Fibroblast of skin of left biceps (primary cell): ENCODE measurements around the gene ANKRD13B.
A peak's percentile ranks its signal among the peaks of the same experiment; 100 is the strongest.

ENCODE experiments used
- DNase-seq, 2 experiments: peaks; one replicate each; pipeline ENCODE4 v3.0.0-alpha.2; 2013; ENCODE audit warnings: low read depth in 2 of 2

ANKRD13B gene

GRCh38 chr17:29594519-29595090 lies 1.7 kb downstream of the ANKRD13B start:
- no peak for DNase-seq

GRCh38 chr17:29595107-29595942 lies 2.4 kb downstream of the ANKRD13B start:
- DNase-seq, result no peak

GRCh38 chr17:29595943-29596774 lies 3.2 kb downstream of the ANKRD13B start:
- DNase-seq, result no peak

GRCh38 chr17:29596811-29597210 lies 3.9 kb downstream of the ANKRD13B start:
- DNase-seq, result no peak

DNA sequence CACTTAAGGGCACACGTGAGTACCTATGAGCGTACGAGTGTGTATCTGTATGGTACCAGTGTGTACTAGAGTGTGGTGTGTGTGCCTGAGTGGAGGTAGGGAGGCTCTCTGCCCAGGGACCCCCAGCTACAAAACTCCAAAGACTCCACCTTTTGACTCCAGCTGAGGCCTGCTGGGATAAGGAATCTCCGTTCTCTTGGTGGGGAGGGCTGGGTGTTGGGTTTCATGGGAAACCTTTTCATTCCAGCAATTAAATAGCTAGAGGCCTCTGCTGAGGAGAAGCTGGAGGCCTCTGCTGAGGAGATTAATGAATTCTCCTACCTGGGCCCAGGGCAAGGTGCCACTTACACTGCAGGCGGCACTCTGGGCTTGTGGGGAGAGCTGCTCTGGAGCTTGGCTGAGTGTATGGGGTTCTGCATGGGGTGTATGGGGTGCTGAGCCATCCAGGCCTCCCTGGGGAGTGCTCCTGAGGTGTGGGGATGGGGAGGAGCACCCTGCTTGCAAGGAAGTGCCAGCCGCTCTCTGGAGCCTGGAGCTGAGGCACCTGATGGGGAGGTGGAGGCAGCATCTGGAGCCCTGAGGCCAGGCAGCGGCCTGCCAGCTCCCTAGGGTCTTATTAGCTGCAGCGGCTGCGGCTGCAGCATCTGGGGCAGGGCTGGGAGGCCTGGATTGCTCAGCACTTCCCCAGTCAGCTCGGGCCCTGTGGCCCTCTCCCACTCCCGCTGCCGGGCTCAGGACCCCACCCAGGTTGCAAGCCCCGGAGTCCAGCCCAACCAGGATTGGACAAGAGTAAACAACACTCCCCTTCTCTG lies 4.6 kb downstream of the ANKRD13B start:
- no peak for DNase-seq

GRCh38 chr17:29603109-29603674 lies 10.3 kb downstream of the ANKRD13B start:
- no peak for DNase-seq

- no peak for DNase-seq
These were observed 14.7 kb downstream of the ANKRD13B start for GRCh38 chr17:29607557-29608195.

- no peak for DNase-seq
These were observed 16.1 kb downstream of the ANKRD13B start for GRCh38 chr17:29608986-29609385.

- DNase-seq, result no peak
These were observed 17.5 kb downstream of the ANKRD13B start for GRCh38 chr17:29610395-29610794.

- no peak for DNase-seq
These were observed 18.6 kb downstream of the ANKRD13B start for GRCh38 chr17:29611351-29612093.

- no peak for DNase-seq
These were observed 19.1 kb downstream of the ANKRD13B start for GRCh38 chr17:29612094-29612403.

DNA sequence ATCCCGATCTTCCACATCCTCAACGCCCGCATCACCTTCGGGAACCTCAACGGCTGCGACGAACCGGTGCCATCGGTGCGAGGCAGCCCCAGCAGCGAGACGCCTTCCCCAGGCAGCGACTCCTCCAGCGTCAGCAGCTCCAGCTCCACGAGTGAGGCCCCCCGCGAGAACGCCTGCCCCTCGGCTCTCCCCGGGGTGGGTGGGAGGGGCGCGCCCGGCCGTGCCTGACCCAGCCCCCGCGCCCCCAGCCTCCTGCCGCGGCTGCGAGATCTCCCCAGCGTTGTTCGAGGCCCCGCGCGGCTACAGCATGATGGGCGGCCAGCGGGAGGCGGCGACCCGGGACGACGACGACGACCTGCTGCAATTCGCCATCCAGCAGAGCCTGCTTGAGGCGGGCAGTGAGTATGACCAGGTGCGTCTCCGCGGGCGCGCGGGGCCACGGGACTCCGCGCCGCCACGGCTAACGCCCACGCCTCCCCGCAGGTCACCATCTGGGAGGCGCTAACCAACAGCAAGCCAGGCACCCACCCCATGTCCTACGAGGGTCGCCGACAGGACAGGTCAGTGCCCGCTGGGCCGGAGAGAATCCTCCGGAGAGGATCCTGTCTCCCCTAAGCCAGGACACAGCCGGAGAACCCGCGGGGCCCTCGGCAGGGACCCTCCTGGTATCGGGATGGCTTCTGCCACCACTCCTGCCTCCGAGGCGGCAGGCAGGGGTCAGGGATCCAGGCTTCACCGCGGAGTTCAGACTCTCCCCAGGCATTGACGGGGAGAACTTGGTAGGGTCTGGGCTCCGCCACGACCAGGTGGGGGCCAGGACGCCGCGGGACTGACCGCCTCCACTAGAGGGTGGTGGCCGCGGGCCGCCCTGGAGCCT lies 19.7 kb downstream of the ANKRD13B start:
- no peak for DNase-seq

- peak; percentile 66 to 67 for DNase-seq
These were observed 20.5 kb downstream of the ANKRD13B start for GRCh38 chr17:29613352-29613837.

- DNase-seq, result no peak
These were observed 20.9 kb downstream of the ANKRD13B start for GRCh38 chr17:29613856-29614255.

GRCh38 chr17:29614349-29615047 lies 21.6 kb downstream of the ANKRD13B start:
- no peak for DNase-seq

DNA sequence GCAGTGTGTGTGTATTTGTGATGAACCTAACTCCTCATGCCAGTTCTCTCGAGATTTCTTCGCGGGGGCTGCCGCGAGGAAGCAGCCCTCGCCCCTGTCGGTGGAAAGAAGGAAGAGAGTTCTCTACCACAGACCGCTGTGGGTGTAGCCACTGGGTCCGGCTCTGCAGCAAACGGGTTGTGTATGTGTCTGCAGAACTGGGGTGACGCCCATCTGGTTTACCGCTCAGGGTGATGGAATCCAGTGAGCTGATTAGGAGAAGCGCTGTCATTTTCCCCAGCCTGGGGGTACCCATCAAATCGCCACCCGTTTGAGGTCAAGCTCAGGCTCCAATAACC lies 22.1 kb downstream of the ANKRD13B start:
- no peak for DNase-seq

DNA sequence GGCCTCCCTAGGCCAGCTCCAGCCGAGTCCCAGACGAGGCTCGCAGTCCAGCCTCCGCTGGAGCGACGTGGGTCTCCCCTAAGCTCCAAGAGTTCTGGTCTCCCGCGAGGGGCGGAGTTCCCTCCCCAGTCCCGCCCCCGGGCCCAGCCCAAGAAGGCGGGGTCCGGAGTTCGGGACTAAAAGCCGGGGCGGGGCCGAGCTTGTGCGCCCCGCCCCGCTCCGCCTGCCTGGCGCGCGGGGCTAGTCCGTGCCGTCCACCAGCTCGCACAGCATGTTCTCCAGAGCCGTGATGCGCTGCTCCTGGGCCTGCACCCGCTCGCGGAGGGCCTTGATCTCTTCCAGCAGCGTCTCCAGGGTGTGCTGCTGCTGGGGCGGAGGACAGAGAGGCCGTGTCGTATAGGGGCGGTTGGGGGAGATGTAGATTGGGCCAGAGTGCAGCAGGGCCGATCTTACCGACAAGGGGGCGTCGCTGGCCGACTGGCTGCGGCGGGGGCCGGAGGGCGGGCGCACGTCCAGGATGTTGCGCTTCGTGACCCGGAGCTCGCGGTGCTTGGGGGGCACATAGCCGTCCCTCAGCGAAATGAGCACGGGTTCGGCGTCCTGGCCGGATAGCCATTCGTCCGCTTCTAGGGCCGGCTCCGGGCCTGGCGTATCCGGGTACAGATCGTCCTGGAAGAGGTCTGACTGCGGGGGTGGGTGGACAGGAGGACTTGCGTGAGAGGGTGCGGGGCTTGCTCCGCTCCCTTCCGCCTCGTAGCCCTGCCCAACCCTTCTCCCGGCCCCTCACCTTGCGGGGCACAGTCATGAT lies 22.8 kb downstream of the ANKRD13B start:
- peak in 1 of 2 experiments; percentile 41 for DNase-seq
